OCI-LY3 (cell line): ENCODE measurements around the gene SLC16A7.

Experiments
- H2AFZ ChIP-seq: fragments of 200-600, 300-600 bp; shearing (Covaris generic); 2 replicates; pipeline ENCODE4 v1.6.0; 2014; ENCODE audit warnings: antibody characterized with exemption, low read depth, low read length
- H3K27ac ChIP-seq: fragments of 200-600, 300-600 bp; sonication (generic); 2 replicates; pipeline ENCODE4 v1.5.1; 2014; ENCODE audit warnings: mild to moderate bottlenecking, low read length, moderate library complexity, mixed read lengths
- H3K27me3 ChIP-seq: fragments of 200-600, 300-600 bp; sonication (generic); 2 replicates; pipeline ENCODE4 v1.6.1; 2014; ENCODE audit warnings: low read depth, low read length, mixed read lengths
- H3K36me3 ChIP-seq: fragments of 200-600, 300-600 bp; sonication (generic); replicated peaks from 2 replicates; pipeline ENCODE3; 2014; ENCODE audit warnings: low read depth, low read length, mixed read lengths
- H3K4me1 ChIP-seq: fragments of 300-600, 200-600 bp; sonication (generic); 2 replicates; pipeline ENCODE4 v1.6.1; 2014; ENCODE audit warnings: low read length, mixed read lengths
- H3K4me2 ChIP-seq: fragments of 200-600, 300-600 bp; sonication (generic); 2 replicates; pipeline ENCODE4 v1.6.1; 2014; ENCODE audit warnings: low read length, mixed read lengths
- H3K4me3 ChIP-seq: fragments of 300-600, 200-600 bp; sonication (generic); 2 replicates; pipeline ENCODE4 v1.5.1; 2014; ENCODE audit warnings: antibody characterized with exemption, mild to moderate bottlenecking, low read length, moderate library complexity
- H3K79me2 ChIP-seq: fragments of 300-600, 200-600 bp; shearing (Covaris generic); 2 replicates; pipeline ENCODE4 v1.6.1; 2014; ENCODE audit warnings: mild to moderate bottlenecking, low read length, mixed read lengths
- H3K9ac ChIP-seq: fragments of 300-600, 200-600 bp; shearing (Covaris generic); 2 replicates; pipeline ENCODE4 v1.6.0; 2014; ENCODE audit warnings: mild to moderate bottlenecking, low read length, moderate library complexity
- H3K9me3 ChIP-seq: fragments of 200-600, 300-600 bp; shearing (Covaris generic); 2 replicates; pipeline ENCODE4 v1.6.1; 2014; ENCODE audit warnings: low read length, mixed read lengths; ENCODE audit not compliant: insufficient read depth
- H4K20me1 ChIP-seq: fragments of 200-600, 300-600 bp; sonication (generic); 2 replicates; pipeline ENCODE4 v1.6.1; 2016; ENCODE audit warnings: low read length, mixed read lengths; ENCODE audit not compliant: insufficient read depth
- CTCF ChIP-seq: fragments of 200-600, 300-600 bp; sonication (generic); IDR thresholded peaks from 2 replicates; pipeline ENCODE4 v1.5.1; 2014; ENCODE audit warnings: antibody characterized with exemption, low read length, low read depth
- EZH2phosphoT487 ChIP-seq: fragments of 200-600 bp; shearing (Covaris generic); IDR thresholded peaks from 2 replicates; pipeline ENCODE4 v1.6.1; 2018; ENCODE audit warnings: antibody characterized with exemption, mixed run types, low read depth

The SLC16A7 gene

DNA sequence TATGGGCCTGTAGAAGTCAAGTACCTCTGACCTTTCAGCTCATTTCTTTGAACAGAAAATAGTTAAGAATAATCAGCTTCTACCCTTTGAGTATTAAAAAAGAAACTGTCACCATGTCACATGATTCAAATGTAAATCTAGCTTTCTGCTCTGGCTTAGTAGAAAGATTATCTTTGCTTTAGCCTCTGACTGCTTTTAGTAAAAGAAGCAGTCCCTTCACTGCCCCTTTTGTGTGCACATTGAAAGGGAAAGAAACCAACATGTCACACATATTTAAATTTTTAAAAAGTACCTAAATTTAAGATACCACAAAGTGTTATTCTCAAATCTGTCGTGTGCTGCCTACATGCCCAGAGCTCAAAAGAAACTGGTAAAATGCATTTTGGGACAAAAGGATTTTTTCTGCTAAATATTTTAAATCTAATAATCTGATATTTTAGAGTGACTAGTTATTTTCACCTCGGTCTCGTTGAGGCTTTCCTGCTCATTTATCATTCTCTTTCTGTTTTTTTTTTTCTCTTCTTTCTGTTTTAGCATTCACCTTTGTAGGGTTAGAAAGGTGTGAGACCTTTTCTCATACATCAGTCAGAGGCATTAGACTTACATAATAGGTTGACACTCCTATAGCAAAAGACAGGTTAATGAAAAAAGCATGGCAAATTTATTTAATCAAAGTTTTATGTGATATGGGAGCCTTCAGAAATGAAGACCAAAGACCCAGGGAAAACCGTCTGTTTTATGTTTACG, 41.3 kb downstream of the SLC16A7 start:
- Histone ChIP-seq H3K27ac (peak overlapping the region; percentile 82), H3K79me2 (peaks cover 29% of the 10 kb centered on the region), H3K4me2 (peak overlapping the region; percentile 60), H3K27me3 (no peaks in the 10 kb centered on the region), H3K9ac (peak overlapping the region; percentile 38), H3K36me3 (peaks cover 7% of the 10 kb centered on the region), H3K9me3 (no peaks in the 10 kb centered on the region), H4K20me1 (no peaks in the 10 kb centered on the region), H2AFZ (no peak overlapping the region), H3K4me3 (peak overlapping the region; percentile 47), H3K4me1 (peaks cover 36% of the 10 kb centered on the region)
- TF ChIP-seq CTCF (no peak), EZH2phosphoT487 (no peak)

GRCh38 chr12:59637692-59638070, 41.9 kb downstream of the SLC16A7 start:
- H3K27me3 ChIP-seq: no peaks in the 10 kb centered on the region
- H4K20me1 ChIP-seq: no peaks in the 10 kb centered on the region
- H3K79me2 ChIP-seq: peaks cover 29% of the 10 kb centered on the region
- no peak overlapping the region for H2AFZ ChIP-seq
- H3K4me2 ChIP-seq: peak overlapping the region; percentile 60
- H3K36me3 ChIP-seq: peaks cover 13% of the 10 kb centered on the region
- H3K4me1 ChIP-seq: peaks cover 34% of the 10 kb centered on the region
- TF ChIP-seq EZH2phosphoT487 (no peak), CTCF (no peak)
- H3K9me3 ChIP-seq: no peaks in the 10 kb centered on the region
- H3K9ac ChIP-seq: peak overlapping the region; percentile 38; the same call in 1 of the 2 replicates
- peak overlapping the region; percentile 82 for H3K27ac ChIP-seq
- H3K4me3 ChIP-seq: peak overlapping the region; percentile 47

GRCh38 chr12:59643550-59643949, 47.7 kb downstream of the SLC16A7 start:
- Histone ChIP-seq H3K4me1 (no peaks in the 10 kb centered on the region), H3K27me3 (no peaks in the 10 kb centered on the region), H3K9me3 (no peaks in the 10 kb centered on the region)

DNA sequence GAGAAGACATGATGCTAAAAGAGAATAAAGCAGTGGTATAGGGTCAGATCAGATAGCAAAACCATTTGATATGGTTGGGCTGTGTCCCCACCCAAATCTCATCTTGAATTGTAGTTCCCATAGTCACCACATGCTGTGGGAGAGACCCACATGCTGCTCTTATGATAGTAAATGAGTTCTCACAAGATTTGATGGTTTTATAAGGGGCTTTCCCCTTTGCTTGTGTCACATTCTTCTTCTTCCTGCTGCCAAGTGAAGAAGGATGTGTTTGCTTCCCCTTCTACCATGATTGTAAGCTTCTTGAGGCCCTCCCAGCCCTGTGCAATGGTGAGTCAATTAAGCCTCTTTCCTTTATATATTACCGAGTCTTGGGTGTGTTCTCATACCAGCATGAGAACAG, 49.4 kb downstream of the SLC16A7 start:
- H3K27me3 ChIP-seq: no peaks in the 10 kb centered on the region
- H3K9me3 ChIP-seq: no peaks in the 10 kb centered on the region
- H2AFZ ChIP-seq: no peak overlapping the region
- H3K36me3 ChIP-seq: peaks cover 35% of the 10 kb centered on the region
- no peak overlapping the region for H3K27ac ChIP-seq
- H3K4me3 ChIP-seq: no peak overlapping the region
- no peak for TF ChIP-seq EZH2phosphoT487
- no peak for TF ChIP-seq CTCF
- no peaks in the 10 kb centered on the region for H3K79me2 ChIP-seq
- no peak overlapping the region for H3K9ac ChIP-seq
- H3K4me2 ChIP-seq: no peak overlapping the region
- H3K4me1 ChIP-seq: no peaks in the 10 kb centered on the region
- no peaks in the 10 kb centered on the region for H4K20me1 ChIP-seq

More at GRCh38 chr12:59643550-59643949, 47.7 kb downstream of the SLC16A7 start:
- H4K20me1 ChIP-seq: no peaks in the 10 kb centered on the region
- H2AFZ ChIP-seq: no peak overlapping the region
- no peak overlapping the region for H3K4me2 ChIP-seq
- H3K9ac ChIP-seq: no peak overlapping the region
- H3K79me2 ChIP-seq: peaks cover 6% of the 10 kb centered on the region
- H3K4me3 ChIP-seq: no peak overlapping the region
- peaks cover 35% of the 10 kb centered on the region for H3K36me3 ChIP-seq
- H3K27ac ChIP-seq: no peak overlapping the region
- no peak for TF ChIP-seq EZH2phosphoT487
- no peak for TF ChIP-seq CTCF
